K562 (cell line): ENCODE results near the gene PNPLA2. TPM values are rescaled to one million over a fixed set of nuclear protein-coding genes. Genes with fewer than 3 reads are reported as not detected.

Experiments
- BRD4 ChIP-seq: fragments of 200-600 bp; sonication (generic); IDR thresholded peaks from 2 replicates; pipeline ENCODE4 v1.6.1; 2017; ENCODE audit warnings: inconsistent platforms
- MECOM ChIP-seq: fragments of 250-450 bp; sonication (Bioruptor Pico); IDR thresholded peaks from 2 replicates; pipeline ENCODE4 v1.8.0; 2022; ENCODE audit warnings: inconsistent platforms
- ZKSCAN3 ChIP-seq: fragments of 250-450 bp; sonication (Bioruptor Pico); IDR thresholded peaks from 2 replicates; pipeline ENCODE4 v1.4.0; 2020
- ZNF507 ChIP-seq: conservative IDR thresholded peaks from 2 replicates; pipeline ENCODE4 v1.6.1; 2017; ENCODE audit warnings: missing genetic modification characterization, missing compliant biosample characterization
- polyA plus RNA-seq, 8 experiments: library from polyadenylated mRNA; depleted of rRNA in 4 of 8; stranded (reverse) in 5 of 8; unstranded in 3 of 8; fragments of >200 nt; fragmentation: Nextera tagmentation in 2 of 8; fragmentation: Illumina TruSeq in 1 of 8; extraction: Ambion mirVana in 2 of 8; extraction: Trizol in 1 of 8; gene quantifications; 2 replicates each; pipeline versions ENCODE4 v1.2.1 to v1.2.3, GENCODE V29; 2011 to 2014; ENCODE audit warnings: inconsistent platforms in 1 of 8, missing spikeins in 1 of 8
- total RNA-seq, 7 experiments: library from RNA; depleted of rRNA in 6 of 7; stranded (reverse); fragments of >200 nt in 6 of 7; fragmentation: Illumina TruSeq in 2 of 7; extraction: Trizol in 2 of 7; gene quantifications; 2 replicates each; pipeline versions ENCODE4 v1.2.1 to v1.2.3, GENCODE V29; 2011 to 2021; ENCODE audit warnings: low replicate concordance in 1 of 7
- TF ChIP-seq, protein P1 (sequence below): fragments of 150-350 bp; IDR thresholded peaks from 2 replicates; pipeline ENCODE4 v1.6.1; 2014; ENCODE audit warnings: low read depth, mild to moderate bottlenecking, low read length, borderline replicate concordance
- TF ChIP-seq, protein P2 (sequence below): fragments of 250-450 bp; sonication (Bioruptor Pico); IDR thresholded peaks from 2 replicates; pipeline ENCODE4 v1.5.0; 2022; ENCODE audit warnings: mild to moderate bottlenecking
- TF ChIP-seq, protein P3 (sequence below): fragments of 250-450 bp; sonication (Bioruptor Pico); IDR thresholded peaks from 2 replicates; pipeline ENCODE4 v1.5.0; 2021
- TF ChIP-seq, protein P4 (sequence below): IDR thresholded peaks from 2 replicates; pipeline ENCODE4 v1.6.1; 2011; ENCODE audit not compliant: insufficient read length; ENCODE audit errors: extremely low read depth
- TF ChIP-seq, protein P5 (sequence below), 3 experiments: fragments of 200-800 bp in 1 of 3; sonication (Bioruptor generic) in 1 of 3; sonication (generic) in 1 of 3; formaldehyde crosslinking in 1 of 3; IDR thresholded peaks; 2 replicates each; pipeline versions ENCODE4 v1.6.1 to v1.8.0; 2016 to 2022; ENCODE audit warnings: mild to moderate bottlenecking in 2 of 3, missing compliant biosample characterization in 2 of 3, missing genetic modification characterization in 2 of 3, missing genetic modification reagents in 1 of 3
- TF ChIP-seq, protein P6 (sequence below): fragments of 450-650 bp; IDR thresholded peaks from 2 replicates; pipeline ENCODE4 v1.6.1; 2018; ENCODE audit not compliant: partially characterized antibody

PNPLA2 gene
- total and polyA plus RNA-seq, 9 of the 15 experiments (the other 6 are each of a cell fraction or from before 2014, with no cell fraction given) = 0.39 to 87.1 (median 8.4) TPM

DNA sequence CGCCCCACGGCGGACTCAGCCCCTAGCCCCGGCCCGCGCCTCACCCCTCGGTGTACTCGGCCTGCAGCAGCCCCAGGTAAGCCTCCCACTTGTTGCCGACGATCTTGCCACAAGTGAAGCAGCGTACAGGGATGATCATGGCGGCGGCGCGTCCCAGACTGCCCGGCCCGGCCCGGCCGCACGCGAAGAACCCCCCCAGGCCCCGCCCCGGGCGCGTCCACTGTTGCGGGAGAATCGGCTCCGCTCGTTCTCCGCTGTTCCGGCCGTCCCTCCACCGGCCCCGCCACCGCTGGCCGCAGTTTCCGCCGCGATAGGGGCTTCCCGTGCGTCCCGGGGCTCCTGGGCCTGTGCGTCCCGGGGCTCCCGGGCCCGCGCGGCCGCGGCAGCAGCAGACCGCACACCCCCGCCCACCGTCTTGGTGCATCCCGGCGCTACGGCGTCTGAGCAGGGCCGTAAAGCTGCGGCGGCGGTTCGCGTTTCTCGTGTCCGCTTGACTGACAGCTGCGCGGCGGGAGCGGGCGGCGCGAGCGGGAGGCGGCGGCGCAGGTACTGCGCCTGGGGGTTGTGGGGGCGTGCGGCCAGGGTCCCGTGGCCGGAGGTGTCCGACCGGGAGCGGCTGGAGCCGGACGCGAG is 23.8 kb downstream of the PNPLA2 start, which contains the start of the genes POLR2L and TSPAN4 (continued):
- TF ChIP-seq, protein P1, sequence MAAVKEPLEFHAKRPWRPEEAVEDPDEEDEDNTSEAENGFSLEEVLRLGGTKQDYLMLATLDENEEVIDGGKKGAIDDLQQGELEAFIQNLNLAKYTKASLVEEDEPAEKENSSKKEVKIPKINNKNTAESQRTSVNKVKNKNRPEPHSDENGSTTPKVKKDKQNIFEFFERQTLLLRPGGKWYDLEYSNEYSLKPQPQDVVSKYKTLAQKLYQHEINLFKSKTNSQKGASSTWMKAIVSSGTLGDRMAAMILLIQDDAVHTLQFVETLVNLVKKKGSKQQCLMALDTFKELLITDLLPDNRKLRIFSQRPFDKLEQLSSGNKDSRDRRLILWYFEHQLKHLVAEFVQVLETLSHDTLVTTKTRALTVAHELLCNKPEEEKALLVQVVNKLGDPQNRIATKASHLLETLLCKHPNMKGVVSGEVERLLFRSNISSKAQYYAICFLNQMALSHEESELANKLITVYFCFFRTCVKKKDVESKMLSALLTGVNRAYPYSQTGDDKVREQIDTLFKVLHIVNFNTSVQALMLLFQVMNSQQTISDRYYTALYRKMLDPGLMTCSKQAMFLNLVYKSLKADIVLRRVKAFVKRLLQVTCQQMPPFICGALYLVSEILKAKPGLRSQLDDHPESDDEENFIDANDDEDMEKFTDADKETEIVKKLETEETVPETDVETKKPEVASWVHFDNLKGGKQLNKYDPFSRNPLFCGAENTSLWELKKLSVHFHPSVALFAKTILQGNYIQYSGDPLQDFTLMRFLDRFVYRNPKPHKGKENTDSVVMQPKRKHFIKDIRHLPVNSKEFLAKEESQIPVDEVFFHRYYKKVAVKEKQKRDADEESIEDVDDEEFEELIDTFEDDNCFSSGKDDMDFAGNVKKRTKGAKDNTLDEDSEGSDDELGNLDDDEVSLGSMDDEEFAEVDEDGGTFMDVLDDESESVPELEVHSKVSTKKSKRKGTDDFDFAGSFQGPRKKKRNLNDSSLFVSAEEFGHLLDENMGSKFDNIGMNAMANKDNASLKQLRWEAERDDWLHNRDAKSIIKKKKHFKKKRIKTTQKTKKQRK = no peak
- TF ChIP-seq, protein P2, sequence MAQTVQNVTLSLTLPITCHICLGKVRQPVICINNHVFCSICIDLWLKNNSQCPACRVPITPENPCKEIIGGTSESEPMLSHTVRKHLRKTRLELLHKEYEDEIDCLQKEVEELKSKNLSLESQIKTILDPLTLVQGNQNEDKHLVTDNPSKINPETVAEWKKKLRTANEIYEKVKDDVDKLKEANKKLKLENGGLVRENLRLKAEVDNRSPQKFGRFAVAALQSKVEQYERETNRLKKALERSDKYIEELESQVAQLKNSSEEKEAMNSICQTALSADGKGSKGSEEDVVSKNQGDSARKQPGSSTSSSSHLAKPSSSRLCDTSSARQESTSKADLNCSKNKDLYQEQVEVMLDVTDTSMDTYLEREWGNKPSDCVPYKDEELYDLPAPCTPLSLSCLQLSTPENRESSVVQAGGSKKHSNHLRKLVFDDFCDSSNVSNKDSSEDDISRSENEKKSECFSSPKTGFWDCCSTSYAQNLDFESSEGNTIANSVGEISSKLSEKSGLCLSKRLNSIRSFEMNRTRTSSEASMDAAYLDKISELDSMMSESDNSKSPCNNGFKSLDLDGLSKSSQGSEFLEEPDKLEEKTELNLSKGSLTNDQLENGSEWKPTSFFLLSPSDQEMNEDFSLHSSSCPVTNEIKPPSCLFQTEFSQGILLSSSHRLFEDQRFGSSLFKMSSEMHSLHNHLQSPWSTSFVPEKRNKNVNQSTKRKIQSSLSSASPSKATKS (CRISPR knock-in tag) = no peak
- TF ChIP-seq, protein P3, sequence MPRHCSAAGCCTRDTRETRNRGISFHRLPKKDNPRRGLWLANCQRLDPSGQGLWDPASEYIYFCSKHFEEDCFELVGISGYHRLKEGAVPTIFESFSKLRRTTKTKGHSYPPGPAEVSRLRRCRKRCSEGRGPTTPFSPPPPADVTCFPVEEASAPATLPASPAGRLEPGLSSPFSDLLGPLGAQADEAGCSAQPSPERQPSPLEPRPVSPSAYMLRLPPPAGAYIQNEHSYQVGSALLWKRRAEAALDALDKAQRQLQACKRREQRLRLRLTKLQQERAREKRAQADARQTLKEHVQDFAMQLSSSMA (CRISPR knock-in tag) = 0 out of 2 replicates have a peak, but pooled peaks have one; percentile 1
- no peak for TF ChIP-seq ZNF507 (tag)
- TF ChIP-seq ZKSCAN3 = no peak
- TF ChIP-seq MECOM (CRISPR knock-in tag) = no peak
- TF ChIP-seq, protein P4, sequence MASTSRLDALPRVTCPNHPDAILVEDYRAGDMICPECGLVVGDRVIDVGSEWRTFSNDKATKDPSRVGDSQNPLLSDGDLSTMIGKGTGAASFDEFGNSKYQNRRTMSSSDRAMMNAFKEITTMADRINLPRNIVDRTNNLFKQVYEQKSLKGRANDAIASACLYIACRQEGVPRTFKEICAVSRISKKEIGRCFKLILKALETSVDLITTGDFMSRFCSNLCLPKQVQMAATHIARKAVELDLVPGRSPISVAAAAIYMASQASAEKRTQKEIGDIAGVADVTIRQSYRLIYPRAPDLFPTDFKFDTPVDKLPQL = no peak
- TF ChIP-seq, protein P5, sequence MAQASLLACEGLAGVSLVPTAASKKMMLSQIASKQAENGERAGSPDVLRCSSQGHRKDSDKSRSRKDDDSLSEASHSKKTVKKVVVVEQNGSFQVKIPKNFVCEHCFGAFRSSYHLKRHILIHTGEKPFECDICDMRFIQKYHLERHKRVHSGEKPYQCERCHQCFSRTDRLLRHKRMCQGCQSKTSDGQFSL (CRISPR knock-in tag; IDR thresholded peaks at IDR 0.05) = peak; percentile 91
- TF ChIP-seq, protein P5 (tag; IDR thresholded peaks at IDR 0.05) = peak in 1 of 2 experiments; percentile 93; a peak in 2 of 4 replicates
- no peak for TF ChIP-seq BRD4
- TF ChIP-seq, protein P6, sequence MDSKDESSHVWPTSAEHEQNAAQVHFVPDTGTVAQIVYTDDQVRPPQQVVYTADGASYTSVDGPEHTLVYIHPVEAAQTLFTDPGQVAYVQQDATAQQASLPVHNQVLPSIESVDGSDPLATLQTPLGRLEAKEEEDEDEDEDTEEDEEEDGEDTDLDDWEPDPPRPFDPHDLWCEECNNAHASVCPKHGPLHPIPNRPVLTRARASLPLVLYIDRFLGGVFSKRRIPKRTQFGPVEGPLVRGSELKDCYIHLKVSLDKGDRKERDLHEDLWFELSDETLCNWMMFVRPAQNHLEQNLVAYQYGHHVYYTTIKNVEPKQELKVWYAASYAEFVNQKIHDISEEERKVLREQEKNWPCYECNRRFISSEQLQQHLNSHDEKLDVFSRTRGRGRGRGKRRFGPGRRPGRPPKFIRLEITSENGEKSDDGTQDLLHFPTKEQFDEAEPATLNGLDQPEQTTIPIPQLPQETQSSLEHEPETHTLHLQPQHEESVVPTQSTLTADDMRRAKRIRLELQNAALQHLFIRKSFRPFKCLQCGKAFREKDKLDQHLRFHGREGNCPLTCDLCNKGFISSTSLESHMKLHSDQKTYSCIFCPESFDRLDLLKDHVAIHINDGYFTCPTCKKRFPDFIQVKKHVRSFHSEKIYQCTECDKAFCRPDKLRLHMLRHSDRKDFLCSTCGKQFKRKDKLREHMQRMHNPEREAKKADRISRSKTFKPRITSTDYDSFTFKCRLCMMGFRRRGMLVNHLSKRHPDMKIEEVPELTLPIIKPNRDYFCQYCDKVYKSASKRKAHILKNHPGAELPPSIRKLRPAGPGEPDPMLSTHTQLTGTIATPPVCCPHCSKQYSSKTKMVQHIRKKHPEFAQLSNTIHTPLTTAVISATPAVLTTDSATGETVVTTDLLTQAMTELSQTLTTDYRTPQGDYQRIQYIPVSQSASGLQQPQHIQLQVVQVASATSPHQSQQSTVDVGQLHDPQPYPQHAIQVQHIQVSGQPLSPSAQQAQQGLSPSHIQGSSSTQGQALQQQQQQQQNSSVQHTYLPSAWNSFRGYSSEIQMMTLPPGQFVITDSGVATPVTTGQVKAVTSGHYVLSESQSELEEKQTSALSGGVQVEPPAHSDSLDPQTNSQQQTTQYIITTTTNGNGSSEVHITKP = peak; percentile 99
